Fibroblast of lung (primary cell): ENCODE data around the gene DCAF11.

Experiments used
- CTCF ChIP-seq, 2 donors: IDR thresholded peaks in 1 of 2; conservative IDR thresholded peaks in 1 of 2; 1 replicate in 1 of 2; 2 replicates in 1 of 2; pipeline ENCODE4 v1.5.1; 2011 to 2012; ENCODE audit warnings: low read length in 2 of 2, control low read depth in 1 of 2, inconsistent platforms in 1 of 2, low read depth in 1 of 2, mild to moderate bottlenecking in 1 of 2
- EZH2 ChIP-seq: IDR thresholded peaks from 2 replicates; pipeline ENCODE4 v1.5.1; 2012; ENCODE audit warnings: low read length, control low read depth, mild to moderate bottlenecking; ENCODE audit errors: missing control alignments

- TF ChIP-seq CTCF (conservative IDR thresholded peaks at IDR 0.05 in 1 of 2, IDR thresholded peaks at IDR 0.05 in 1 of 2; ENCODE audit: low read depth in 1 of 2, low read length in 2 of 2) (no peak), EZH2 (no peak)
These were observed 31.9 kb downstream of the DCAF11 start, which contains the start of gene PSME2 for GRCh38 chr14:24146453-24146977.
